Fibroblast of skin of left quadriceps (primary cell): ENCODE results near the gene GPN1.
"Not testable (repeated sequence)": the region's sequence is repeated elsewhere in the genome, so short reads cannot be mapped to it uniquely, and the experiment has no call there.

Experiments used
- DNase-seq, 2 experiments: peaks; one replicate each; pipeline ENCODE4 v3.0.0-alpha.2; 2013; ENCODE audit warnings: low read depth in 2 of 2

Gene GPN1

GRCh38 chr2:27628767-27629709, at the start of gene GPN1, which contains the start of gene CCDC121:
TSS of gene GPN1 (plus strand) at chr2:27629050. CDS start at chr2:27629059, 9 bp downstream.
TSS of gene CCDC121 (minus strand) at chr2:27629012. CDS start at chr2:27627799, 1,213 bp downstream.
- peak; percentile 77 to 78 for DNase-seq

GRCh38 chr2:27581417-27582128, 47.3 kb upstream of the GPN1 start:
- DNase-seq: no peak

GRCh38 chr2:27582129-27582694, 46.6 kb upstream of the GPN1 start:
- DNase-seq: no peak

- DNase-seq: peak; percentile 87 to 88
Observed at GRCh38 chr2:27582695-27583389, 46.0 kb upstream of the GPN1 start, which contains the start of gene ZNF512. TSS of gene ZNF512 (plus strand) at chr2:27583042. CDS start at chr2:27583113, 71 bp downstream.

GRCh38 chr2:27583390-27583915, 45.4 kb upstream of the GPN1 start:
- no peak for DNase-seq

- DNase-seq: no peak
Observed at GRCh38 chr2:27584597-27584996, 44.3 kb upstream of the GPN1 start.

- no peak for DNase-seq
Observed at GRCh38 chr2:27587025-27587424, 41.8 kb upstream of the GPN1 start.

- DNase-seq: no peak
Observed at GRCh38 chr2:27588308-27588707, 40.5 kb upstream of the GPN1 start.

GRCh38 chr2:27591745-27592144, 37.1 kb upstream of the GPN1 start:
- DNase-seq: no peak

- DNase-seq: no peak
Observed at GRCh38 chr2:27593240-27593639, 35.6 kb upstream of the GPN1 start.

- DNase-seq: not testable (repeated sequence)
Observed at GRCh38 chr2:27594020-27594703, 34.7 kb upstream of the GPN1 start.

- DNase-seq: not testable (repeated sequence)
Observed at GRCh38 chr2:27595412-27595811, 33.4 kb upstream of the GPN1 start.

GRCh38 chr2:27596627-27597026, 32.2 kb upstream of the GPN1 start:
- DNase-seq: no peak

- no peak for DNase-seq
Observed at GRCh38 chr2:27606611-27607010, 22.2 kb upstream of the GPN1 start.

- no peak for DNase-seq
Observed at GRCh38 chr2:27613985-27614384, 14.9 kb upstream of the GPN1 start.

- no peak for DNase-seq
Observed at GRCh38 chr2:27615316-27615715, 13.5 kb upstream of the GPN1 start.

- no peak for DNase-seq
Observed at GRCh38 chr2:27621524-27621923, 7.3 kb upstream of the GPN1 start.

- peak; percentile 77 to 78 for DNase-seq
Observed at GRCh38 chr2:27622921-27623384, 5.9 kb upstream of the GPN1 start.

GRCh38 chr2:27624943-27625342, 3.9 kb upstream of the GPN1 start:
- no peak for DNase-seq

- DNase-seq: not testable (repeated sequence)
Observed at GRCh38 chr2:27626323-27626722, 2.5 kb upstream of the GPN1 start.

GRCh38 chr2:27626921-27627320, 1.9 kb upstream of the GPN1 start:
- not testable (repeated sequence) for DNase-seq
